Psoas muscle (tissue), 8 donors: Measurements from ENCODE around the gene MPP2. TPM values are rescaled to one million over a fixed set of nuclear protein-coding genes. Genes with fewer than 3 reads are reported as not detected.

Source experiments
- ATAC-seq, 4 donors: fragments of 200-7000 bp; cut with Tn5 transposase; one replicate each; pipeline ENCODE4 v1.9.1; 2020; ENCODE audit warnings: moderate library complexity in 3 of 4, mild to moderate bottlenecking in 2 of 4
- DNase-seq, 2 donors: peaks; one replicate each; pipeline ENCODE4 v3.0.0-alpha.2; 2020
- H3K27ac ChIP-seq: fragments of 200-600 bp; one replicate; pipeline ENCODE4 v1.8.0; 2022
- H3K27me3 ChIP-seq, 3 donors: fragments of 200-600 bp in 1 of 3; one replicate each; pipeline versions ENCODE4 v1.6.1 to v1.8.0; 2013 to 2022; ENCODE audit warnings: low read length in 2 of 3, mild to moderate bottlenecking in 2 of 3, moderate library complexity in 1 of 3; ENCODE audit not compliant: insufficient read depth in 3 of 3
- H3K36me3 ChIP-seq, 2 donors: fragments of 200-600 bp in 1 of 2; one replicate each; pipeline versions ENCODE4 v1.6.1 to v1.8.0; 2013 to 2022; ENCODE audit warnings: low read depth in 1 of 2, mild to moderate bottlenecking in 1 of 2, moderate library complexity in 1 of 2; ENCODE audit not compliant: insufficient read depth in 1 of 2
- H3K4me1 ChIP-seq: fragments of 200-600 bp; one replicate; pipeline ENCODE4 v1.8.0; 2022
- H3K4me3 ChIP-seq: fragments of 200-600 bp; one replicate; pipeline ENCODE4 v1.8.0; 2022; ENCODE audit warnings: mild to moderate bottlenecking
- H3K9me3 ChIP-seq: fragments of 200-600 bp; one replicate; pipeline ENCODE4 v1.8.0; 2022
- CTCF ChIP-seq: fragments of 200-600 bp; IDR thresholded peaks from one replicate; pipeline ENCODE4 v1.8.0; 2022; ENCODE audit warnings: antibody characterized with exemption
- WGBS, 3 donors: extraction: QIAGEN DNeasy Blood & Tissue Kit; methylation state at CpG; one replicate each; pipeline versions ENCODE4 v1.1.6 to v1.1.7; 2013; 5-methylcytosine and 5-hydroxymethylcytosine counted together
- intact Hi-C, 2 donors: fragments of 100-400 bp; cut with DNase I; formaldehyde crosslinking; loops; one replicate each; pipeline versions ENCODE4 v1.11.0 to v1.14.2; 2022
- polyA plus RNA-seq, 3 donors: library from polyadenylated mRNA; stranded (reverse); fragments of 200-250 nt; gene quantifications; one replicate each; pipeline ENCODE4 v1.2.3, GENCODE V29; 2013
- total RNA-seq, 4 donors: library from RNA; stranded (reverse); fragmentation: NEBNext Ultra II Directional in 2 of 4; extraction: Animal tissue kit (Norgen Biotek cat#: 25700) in 2 of 4; gene quantifications; one replicate each; pipeline versions ENCODE4 v1.2.1 to v1.2.4, GENCODE V29; 2021 to 2023
- donor health status: healthy with polysubstance abuse.
- donor health status: DM: no; HTN: no; CAD: no; lungs with moderate emphysema.
- donor health status: Bipolar disorder and iron deficiency.
- donor health status: healthy.
- donor health status: DM: yes; HTN: yes; CAD: no.
- donor health status: DM: no; HTN: no; CAD: no.
- donor health status: DM: no; HTN: no; CAD: no.
- donor health status: DM: yes; HTN: yes; CAD: no.

The MPP2 gene
- total and polyA plus RNA-seq, 7 donors, result 0.19 to 1.6 (median 0.42) TPM

GRCh38 chr17:43938838-43939182 is 31.5 kb upstream of the MPP2 start:
- WGBS, 3 donors, result 69 to 72% (median 71%) methylated on average over 6 of the region's 6 CpGs
- peaks cover 0 to 18% (median 4%) of the 10 kb centered on the region in 3 donors for H3K27me3 ChIP-seq
- ATAC-seq, result no peak

GRCh38 chr17:43936434-43936833 is 29.1 kb upstream of the MPP2 start:
- Histone ChIP-seq H3K4me3 (no peak overlapping the region), H3K27me3 (peaks cover 0 to 18% (median 4%) of the 10 kb centered on the region in 3 donors), H3K9me3 (no peaks in the 10 kb centered on the region), H3K27ac (no peak overlapping the region), H3K36me3 (no peaks in the 10 kb centered on the region), H3K4me1 (peaks cover 4% of the 10 kb centered on the region)
- no peak for DNase-seq
- intact Hi-C loops, result loop anchor here in 1 of 2 donors (5.0 kb wide), 1 partner anchor 49 kb away; no protein-coding TSS in a partner anchor
- no peak for TF ChIP-seq CTCF
- 81 to 95% (median 94%) methylated on average over 3 of the region's 3 CpGs for WGBS, 3 donors
- no peak for ATAC-seq

More at GRCh38 chr17:43938838-43939182, 31.5 kb upstream of the MPP2 start:
- intact Hi-C loops, result loop anchor here in 1 of 2 donors (5.0 kb wide), 1 partner anchor 52 kb away; no protein-coding TSS in a partner anchor
- DNase-seq, result no peak
- Histone ChIP-seq H3K27ac (no peak overlapping the region), H3K4me1 (peaks cover 4% of the 10 kb centered on the region), H3K4me3 (no peak overlapping the region), H3K36me3 (no peaks in the 10 kb centered on the region), H3K9me3 (no peaks in the 10 kb centered on the region)
- no peak for TF ChIP-seq CTCF

GRCh38 chr17:43935926-43936261 is 28.6 kb upstream of the MPP2 start:
- peaks cover 4% of the 10 kb centered on the region for H3K4me1 ChIP-seq
- H3K27me3 ChIP-seq, result peaks cover 0 to 18% (median 4%) of the 10 kb centered on the region in 3 donors
- no peaks in the 10 kb centered on the region for H3K36me3 ChIP-seq
- TF ChIP-seq CTCF, result no peak
- H3K4me3 ChIP-seq, result no peak overlapping the region
- ATAC-seq (no peak), DNase-seq (no peak)
- no peaks in the 10 kb centered on the region for H3K9me3 ChIP-seq
- intact Hi-C loops, result loop anchor here in 1 of 2 donors (5.0 kb wide), 1 partner anchor 49 kb away; no protein-coding TSS in a partner anchor
- WGBS, 3 donors, result 55 to 81% (median 75%) methylated on average over 6 of the region's 6 CpGs
- no peak overlapping the region for H3K27ac ChIP-seq

GRCh38 chr17:43935204-43935925 is 28.0 kb upstream of the MPP2 start:
- no peaks in the 10 kb centered on the region for H3K9me3 ChIP-seq
- H3K4me3 ChIP-seq, result no peak overlapping the region
- DNase-seq (no peak), ATAC-seq (no peak)
- no peak for TF ChIP-seq CTCF
- intact Hi-C loops, result loop anchor here in 1 of 2 donors (5.0 kb wide), 1 partner anchor 48 kb away; no protein-coding TSS in a partner anchor
- no peak overlapping the region for H3K27ac ChIP-seq
- H3K27me3 ChIP-seq, result peaks cover 0 to 18% (median 4%) of the 10 kb centered on the region in 3 donors
- WGBS, 3 donors, result 73 to 78% (median 78%) methylated on average over 5 of the region's 5 CpGs
- H3K36me3 ChIP-seq, result no peaks in the 10 kb centered on the region
- peaks cover 4% of the 10 kb centered on the region for H3K4me1 ChIP-seq
